Trophoblast cell (in vitro differentiated cells and primary cell): ENCODE results near the gene MYOG.
A peak's percentile ranks its signal among the peaks of the same experiment; 100 is the strongest.

Experiments used
- DNase-seq, 2 donors: peaks; one replicate each; pipeline ENCODE4 v3.0.0-alpha.2; 2016
- H2AFZ ChIP-seq: 2 replicates; pipeline ENCODE4 v1.6.1; 2013; ENCODE audit warnings: low read length, moderate library complexity, mild to moderate bottlenecking; ENCODE audit not compliant: insufficient read depth, poor library complexity
- H2AK5ac ChIP-seq: 2 replicates; pipeline ENCODE4 v1.6.1; 2013; ENCODE audit warnings: mild to moderate bottlenecking, low read length
- H2BK120ac ChIP-seq: 2 replicates; pipeline ENCODE4 v1.6.1; 2013; ENCODE audit warnings: low read length, mild to moderate bottlenecking, moderate library complexity; ENCODE audit not compliant: insufficient read depth, poor library complexity
- H2BK12ac ChIP-seq: 2 replicates; pipeline ENCODE4 v1.6.1; 2013; ENCODE audit warnings: mild to moderate bottlenecking, low read length, moderate library complexity
- H2BK5ac ChIP-seq: 2 replicates; pipeline ENCODE4 v1.6.1; 2013; ENCODE audit warnings: low read length, low read depth, moderate library complexity, mild to moderate bottlenecking; ENCODE audit not compliant: poor library complexity
- H3K14ac ChIP-seq: 2 replicates; pipeline ENCODE4 v1.6.1; 2013; ENCODE audit warnings: mild to moderate bottlenecking, low read length
- H3K18ac ChIP-seq: 2 replicates; pipeline ENCODE4 v1.6.1; 2013; ENCODE audit warnings: mild to moderate bottlenecking, low read length
- H3K23ac ChIP-seq: 2 replicates; pipeline ENCODE4 v1.6.1; 2013; ENCODE audit warnings: low read length
- H3K27ac ChIP-seq: 2 replicates; pipeline ENCODE4 v1.5.1; 2013; ENCODE audit warnings: low read depth, mild to moderate bottlenecking, inconsistent platforms, low read length, moderate library complexity
- H3K27me3 ChIP-seq: 2 replicates; pipeline ENCODE4 v1.6.1; 2013; ENCODE audit warnings: inconsistent platforms, mild to moderate bottlenecking, low read length, moderate library complexity; ENCODE audit not compliant: insufficient read depth
- H3K36me3 ChIP-seq, 2 experiments: 1 replicate in 1 of 2; 2 replicates in 1 of 2; pipeline ENCODE4 v1.6.1; 2013; ENCODE audit warnings: low read length in 2 of 2, mild to moderate bottlenecking in 2 of 2, moderate library complexity in 1 of 2; ENCODE audit not compliant: insufficient read depth in 2 of 2, control insufficient read depth in 1 of 2
- H3K4ac ChIP-seq: 2 replicates; pipeline ENCODE4 v1.6.1; 2013; ENCODE audit warnings: low read depth, mild to moderate bottlenecking, low read length, moderate library complexity
- H3K4me1 ChIP-seq, 2 experiments: 1 replicate in 1 of 2; 2 replicates in 1 of 2; pipeline ENCODE4 v1.6.1; 2013; ENCODE audit warnings: low read length in 2 of 2, mild to moderate bottlenecking in 2 of 2, moderate library complexity in 1 of 2; ENCODE audit not compliant: insufficient read depth in 2 of 2, control insufficient read depth in 1 of 2
- H3K4me2 ChIP-seq: 2 replicates; pipeline ENCODE4 v1.6.1; 2013; ENCODE audit warnings: inconsistent platforms, mild to moderate bottlenecking, low read length, moderate library complexity
- H3K4me3 ChIP-seq: 2 replicates; pipeline ENCODE4 v1.5.1; 2013; ENCODE audit warnings: mild to moderate bottlenecking, low read depth, low read length, inconsistent platforms
- H3K79me1 ChIP-seq: one replicate; pipeline ENCODE4 v1.6.1; 2013; ENCODE audit warnings: low read length
- H3K79me2 ChIP-seq: 2 replicates; pipeline ENCODE4 v1.6.1; 2013; ENCODE audit warnings: low read length, mild to moderate bottlenecking; ENCODE audit not compliant: control insufficient read depth, insufficient read depth, poor library complexity
- H3K9ac ChIP-seq: 2 replicates; pipeline ENCODE4 v1.6.1; 2013; ENCODE audit warnings: mild to moderate bottlenecking, low read length
- H3K9me3 ChIP-seq: 2 replicates; pipeline ENCODE4 v1.6.1; 2013; ENCODE audit warnings: low read depth, mild to moderate bottlenecking, control low read depth, inconsistent platforms, low read length; ENCODE audit not compliant: insufficient read depth
- H4K12ac ChIP-seq: 2 replicates; pipeline ENCODE4 v1.6.1; 2013; ENCODE audit warnings: low read depth, mild to moderate bottlenecking, low read length, moderate library complexity
- H4K8ac ChIP-seq: 2 replicates; pipeline ENCODE4 v1.6.1; 2013; ENCODE audit warnings: low read depth, mild to moderate bottlenecking, low read length, moderate library complexity
- H4K91ac ChIP-seq: one replicate; pipeline ENCODE4 v1.6.1; 2013; ENCODE audit warnings: low read depth, mild to moderate bottlenecking, low read length, moderate library complexity
- WGBS: extraction: QIAGEN DNeasy Blood & Tissue Kit; methylation state at CpG from one replicate; pipeline ENCODE4 v1.1.7; 2013; ENCODE audit warnings: missing lambda C conversion rate; ENCODE audit not compliant: insufficient read length, insufficient coverage; ENCODE audit errors: extremely low coverage; 5-methylcytosine and 5-hydroxymethylcytosine counted together

MYOG gene

DNA sequence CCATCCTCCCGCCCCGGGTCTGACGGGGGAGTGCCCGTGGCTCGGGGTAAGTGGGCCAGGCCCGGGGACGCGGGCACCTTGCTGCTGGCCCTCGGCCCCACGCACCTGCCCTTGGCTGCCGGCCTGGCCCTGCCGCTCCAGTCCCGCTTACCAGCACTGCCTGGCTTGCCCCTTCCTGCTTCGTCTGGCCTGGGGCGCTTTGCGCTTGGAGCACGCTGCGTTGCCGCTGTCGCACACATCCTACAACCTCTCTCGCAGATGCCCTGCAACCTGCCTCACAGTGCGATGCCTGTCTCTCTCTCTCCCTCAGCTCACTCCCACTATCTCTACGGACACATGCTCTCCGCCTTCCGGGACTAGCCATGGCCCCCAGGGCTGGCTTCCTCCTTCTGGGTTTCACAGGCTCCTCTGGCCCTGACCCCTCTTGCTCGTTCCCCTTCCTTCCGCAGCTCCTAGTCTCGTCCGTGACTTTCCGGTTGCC, 9.7 kb downstream of the MYOG start:
- no CpG with 5 or more reads among the region's 30 CpGs for WGBS
- no peak overlapping the region for H4K12ac ChIP-seq
- H2BK12ac ChIP-seq, result no peak overlapping the region
- no peaks in the 10 kb centered on the region for H3K79me1 ChIP-seq
- no peak overlapping the region for H2AK5ac ChIP-seq
- peak in 1 of 2 donors; percentile 15 for DNase-seq
- H2AFZ ChIP-seq, result no peak overlapping the region
- H3K36me3 ChIP-seq, result no peaks in the 10 kb centered on the region
- H3K9me3 ChIP-seq, result peaks cover 6% of the 10 kb centered on the region
- no peak overlapping the region for H4K91ac ChIP-seq
- peak overlapping the region; percentile 50 for H3K4me2 ChIP-seq
- H3K4ac ChIP-seq, result no peak overlapping the region
- H3K18ac ChIP-seq, result no peak overlapping the region
- H2BK120ac ChIP-seq, result no peak overlapping the region
- H3K4me1 ChIP-seq, result peaks cover 0 to 4% of the 10 kb centered on the region in 2 experiments
- no peak overlapping the region for H4K8ac ChIP-seq
- no peak overlapping the region for H2BK5ac ChIP-seq
- H3K14ac ChIP-seq, result no peak overlapping the region
- no peak overlapping the region for H3K27ac ChIP-seq
- no peaks in the 10 kb centered on the region for H3K79me2 ChIP-seq
- H3K23ac ChIP-seq, result no peak overlapping the region
- peak overlapping the region; percentile 43 for H3K4me3 ChIP-seq
- H3K9ac ChIP-seq, result no peak overlapping the region
- peaks cover 21% of the 10 kb centered on the region for H3K27me3 ChIP-seq

DNA sequence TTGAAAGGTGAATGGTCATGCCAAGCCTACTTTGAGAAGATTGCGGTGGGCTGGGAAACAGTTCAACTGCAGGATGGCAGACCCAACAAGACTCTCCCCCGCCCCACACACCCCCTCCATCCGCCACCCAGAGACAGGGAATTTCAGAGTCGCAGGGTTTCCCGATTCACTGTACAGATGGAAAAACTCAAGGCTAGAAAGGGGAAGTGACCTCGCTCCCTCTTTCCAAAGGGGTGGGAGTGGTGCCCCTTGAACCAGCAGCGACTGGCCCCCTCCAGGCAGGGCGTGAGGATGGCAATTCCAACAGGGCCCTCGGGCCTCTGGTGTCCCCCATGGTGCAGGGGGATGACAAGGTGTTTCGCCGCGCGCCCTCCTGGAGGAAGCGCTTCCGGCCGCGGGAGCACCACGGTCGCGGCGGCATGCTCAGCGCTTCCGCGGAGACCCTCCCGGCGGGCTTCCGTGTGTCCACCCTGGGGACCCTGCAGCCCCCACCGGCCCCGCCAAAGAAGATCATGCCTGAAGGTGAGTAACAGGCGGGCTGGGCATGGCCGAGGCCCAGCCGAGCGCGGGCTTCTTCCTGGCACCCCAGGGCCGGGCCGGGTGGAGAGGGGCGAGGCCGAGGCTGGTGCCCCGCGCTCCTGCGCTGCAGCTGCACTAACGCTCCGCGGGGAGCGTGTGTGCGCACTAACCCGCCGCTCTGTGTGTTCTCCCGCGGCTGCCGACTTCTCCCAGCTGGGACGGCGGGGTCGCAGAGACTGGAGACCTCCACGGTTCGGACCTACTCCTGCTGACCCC, 10.4 kb downstream of the MYOG start:
- Histone ChIP-seq H2BK120ac (no peak overlapping the region), H3K36me3 (no peaks in the 10 kb centered on the region), H3K27ac (no peak overlapping the region), H3K4me1 (peaks cover 0 to 4% of the 10 kb centered on the region in 2 experiments), H2BK5ac (no peak overlapping the region), H3K79me1 (no peaks in the 10 kb centered on the region), H4K8ac (no peak overlapping the region), H3K23ac (no peak overlapping the region), H3K4me2 (peak overlapping the region; percentile 50), H2BK12ac (no peak overlapping the region), H3K79me2 (no peaks in the 10 kb centered on the region), H4K91ac (no peak overlapping the region), H2AFZ (peak overlapping the region; percentile 10), H2AK5ac (no peak overlapping the region), H3K4ac (no peak overlapping the region), H3K4me3 (no peak overlapping the region), H4K12ac (no peak overlapping the region), H3K9ac (no peak overlapping the region), H3K14ac (no peak overlapping the region), H3K9me3 (peaks cover 6% of the 10 kb centered on the region), H3K27me3 (peaks cover 21% of the 10 kb centered on the region), H3K18ac (no peak overlapping the region)
- DNase-seq, result no peak
- no CpG with 5 or more reads among the region's 56 CpGs for WGBS

- Histone ChIP-seq H3K9ac (no peak overlapping the region), H3K9me3 (peaks cover 6% of the 10 kb centered on the region), H3K79me2 (no peaks in the 10 kb centered on the region), H2BK5ac (no peak overlapping the region), H3K23ac (no peak overlapping the region), H3K4me3 (no peak overlapping the region), H4K8ac (no peak overlapping the region), H3K27ac (no peak overlapping the region), H3K14ac (no peak overlapping the region), H2BK120ac (no peak overlapping the region), H2AK5ac (no peak overlapping the region), H3K4me1 (peaks cover 0 to 4% of the 10 kb centered on the region in 2 experiments), H3K79me1 (no peaks in the 10 kb centered on the region), H3K4ac (no peak overlapping the region), H3K36me3 (no peaks in the 10 kb centered on the region), H4K12ac (no peak overlapping the region), H2AFZ (no peak overlapping the region), H3K18ac (no peak overlapping the region), H4K91ac (no peak overlapping the region), H2BK12ac (no peak overlapping the region), H3K27me3 (peaks cover 21% of the 10 kb centered on the region), H3K4me2 (no peak overlapping the region)
- no peak for DNase-seq
Measured at GRCh38 chr1:203074610-203075009, 11.2 kb downstream of the MYOG start.

GRCh38 chr1:203073469-203073868, 12.3 kb downstream of the MYOG start:
- Histone ChIP-seq H3K18ac (no peak overlapping the region), H3K4ac (no peak overlapping the region), H3K23ac (no peak overlapping the region), H3K36me3 (no peaks in the 10 kb centered on the region), H3K79me1 (no peaks in the 10 kb centered on the region), H3K4me1 (peaks cover 0 to 4% of the 10 kb centered on the region in 2 experiments), H4K8ac (no peak overlapping the region), H4K12ac (no peak overlapping the region), H2BK12ac (no peak overlapping the region), H3K27ac (no peak overlapping the region), H2AK5ac (no peak overlapping the region), H3K27me3 (peaks cover 21% of the 10 kb centered on the region), H3K4me2 (no peak overlapping the region), H2AFZ (no peak overlapping the region), H2BK5ac (no peak overlapping the region), H4K91ac (no peak overlapping the region), H2BK120ac (no peak overlapping the region), H3K9ac (no peak overlapping the region), H3K79me2 (no peaks in the 10 kb centered on the region), H3K14ac (no peak overlapping the region), H3K4me3 (no peak overlapping the region), H3K9me3 (peaks cover 6% of the 10 kb centered on the region)
- no peak for DNase-seq
- WGBS, result no CpG with 5 or more reads among the region's 2 CpGs
